HFF-Myc (cell line): ENCODE data around the gene ZHX3.

Source experiments
- DNase-seq: peaks from one replicate; pipeline ENCODE4 v3.0.0-alpha.2; 2011; ENCODE audit warnings: low read depth; ENCODE audit errors: extremely low read depth
- H3K4me3 ChIP-seq: replicated peaks from 2 replicates; pipeline ENCODE4 v1.5.1; 2011; ENCODE audit warnings: low read depth, mild to moderate bottlenecking, control low read depth, low read length
- CTCF ChIP-seq: IDR thresholded peaks from 2 replicates; pipeline ENCODE4 v1.5.1; 2012; ENCODE audit warnings: mild to moderate bottlenecking, low read depth, low read length, control low read depth; ENCODE audit errors: missing control alignments

The ZHX3 gene

GRCh38 chr20:41308726-41309413 lies 8.7 kb downstream of the ZHX3 start:
- no peak for DNase-seq
- H3K4me3 ChIP-seq, result no peak overlapping the region
- TF ChIP-seq CTCF, result no peak

DNA sequence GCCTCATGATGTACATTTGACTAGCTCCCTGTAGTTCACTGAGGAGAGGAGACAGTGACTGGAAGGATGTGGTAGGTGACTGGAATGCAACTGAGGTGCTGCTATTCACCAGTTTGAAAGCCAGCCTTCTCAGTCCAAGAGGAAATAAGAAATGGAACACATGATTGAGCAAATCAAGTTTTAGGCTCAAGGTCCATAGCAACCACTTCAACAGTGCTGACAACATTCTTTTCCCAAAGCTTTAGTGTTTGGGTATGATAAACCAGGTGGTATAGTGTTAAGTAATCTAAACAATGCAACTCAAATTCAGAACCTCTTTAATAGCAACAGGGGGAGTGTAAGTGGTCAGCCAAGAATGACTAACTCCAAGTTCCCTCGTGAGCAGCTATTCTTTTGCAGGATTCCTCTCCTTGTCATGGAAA lies 9.2 kb downstream of the ZHX3 start:
- no peak for TF ChIP-seq CTCF
- DNase-seq, result no peak
- H3K4me3 ChIP-seq, result no peak overlapping the region

DNA sequence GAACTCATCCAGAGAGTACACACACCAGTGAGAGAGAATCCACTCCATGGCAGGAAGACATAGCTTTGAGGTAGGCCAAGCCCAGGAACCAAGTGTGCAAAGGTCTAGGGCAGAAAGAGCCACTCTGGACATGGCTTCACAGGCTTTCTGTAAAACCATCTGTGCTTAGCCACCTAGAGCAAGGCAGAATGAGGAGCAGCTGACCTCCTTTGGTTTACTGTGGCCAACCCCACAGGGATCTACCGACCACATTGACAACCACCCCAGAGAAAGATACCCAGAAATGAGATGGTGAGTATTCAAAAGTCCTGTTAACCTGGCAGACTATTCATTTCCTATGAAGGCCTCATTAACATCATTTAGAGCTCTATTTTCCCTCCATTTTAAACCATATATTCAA lies 10.5 kb downstream of the ZHX3 start:
- no peak overlapping the region for H3K4me3 ChIP-seq
- no peak for DNase-seq
- TF ChIP-seq CTCF, result no peak

DNA sequence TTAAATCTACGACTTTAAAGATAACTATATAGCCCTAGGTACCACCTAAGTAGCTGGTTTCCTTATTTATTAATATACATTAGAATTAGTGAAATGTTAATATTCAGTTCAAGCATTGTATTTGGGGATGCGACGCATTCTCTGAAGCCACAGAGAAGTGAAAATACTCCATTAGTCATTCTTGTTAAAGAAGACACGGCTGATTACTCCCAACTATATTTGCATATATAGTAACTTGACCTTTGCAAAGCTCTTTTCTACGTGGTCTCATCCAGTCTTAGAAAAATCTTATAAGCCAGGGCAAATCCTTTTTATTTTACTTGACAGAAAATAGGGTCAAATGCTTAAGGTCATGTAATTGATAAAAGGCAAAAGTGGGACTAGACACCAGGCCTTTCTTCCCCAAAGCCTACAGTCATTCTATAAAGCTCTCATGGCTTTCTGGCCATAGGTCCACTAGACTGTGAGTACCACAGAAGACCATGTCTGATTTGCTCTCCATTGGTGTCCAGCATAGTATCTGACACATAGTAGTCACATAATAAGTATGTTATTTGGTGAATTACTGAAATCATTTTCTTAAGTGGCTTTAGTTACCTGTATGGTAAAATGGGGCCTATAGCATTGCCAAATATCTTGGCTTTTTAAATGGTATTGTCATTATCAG lies 11.3 kb downstream of the ZHX3 start:
- DNase-seq, result no peak
- no peak overlapping the region for H3K4me3 ChIP-seq
- no peak for TF ChIP-seq CTCF

DNA sequence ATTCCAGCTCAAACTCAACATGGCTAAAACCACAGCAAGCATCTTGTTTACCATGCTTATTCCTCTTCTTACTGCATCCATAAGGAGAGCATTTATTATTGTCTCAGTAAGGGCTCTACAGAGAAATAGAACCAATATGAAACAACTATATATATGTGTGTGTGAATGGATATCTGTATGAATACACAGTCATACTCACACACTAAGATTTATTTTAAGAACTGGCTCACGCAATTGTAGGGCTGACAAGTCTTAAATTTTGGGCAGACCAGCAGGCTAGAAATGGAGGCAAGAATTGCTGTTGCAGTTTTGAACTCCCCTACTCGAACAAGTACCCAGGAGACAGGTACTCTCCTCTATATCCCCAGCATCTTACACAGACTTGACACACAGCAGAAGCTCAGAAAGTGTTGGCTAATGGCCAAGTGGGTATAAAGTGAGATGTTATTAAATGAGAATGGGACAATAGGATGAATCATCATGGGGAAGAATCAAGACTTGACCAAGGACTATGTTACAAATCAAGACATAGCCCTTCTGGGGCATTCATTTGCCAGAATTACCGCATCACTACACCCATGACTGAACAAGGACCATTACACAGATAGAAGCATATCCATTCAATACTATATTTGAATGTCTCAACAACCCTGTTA lies 13.0 kb downstream of the ZHX3 start:
- DNase-seq, result no peak
- H3K4me3 ChIP-seq, result no peak overlapping the region
- TF ChIP-seq CTCF, result no peak

- DNase-seq, result no peak
- H3K4me3 ChIP-seq, result no peak overlapping the region
- no peak for TF ChIP-seq CTCF
These were observed 13.5 kb downstream of the ZHX3 start for GRCh38 chr20:41304002-41304401.
